HEK293 (cell line): ENCODE measurements around the gene LSS.

Experiments
- CTCF ChIA-PET: fragments of 350-600 bp; formaldehyde crosslinking; extraction: SDS; loops from one replicate; lab custom pipeline; 2021; ENCODE audit warnings: antibody characterized with exemption; lab: Yijun Ruan, JAX
- POLR2A ChIA-PET: fragments of 300-600 bp; formaldehyde crosslinking; extraction: SDS; loops from one replicate; lab custom pipeline; 2020; ENCODE audit warnings: antibody characterized with exemption, inconsistent platforms; lab: Yijun Ruan, JAX
- H3K27ac ChIP-seq: fragments of 200-500 bp; sonication (Bioruptor generic); 2 replicates; pipeline ENCODE4 v1.5.1; 2014; ENCODE audit warnings: low read depth, low read length, control low read depth, inconsistent platforms; ENCODE audit errors: extremely low read depth
- H3K36me3 ChIP-seq, 2 experiments: fragments of 200-500 bp in 1 of 2; sonication (Bioruptor generic) in 1 of 2; 1 replicate in 1 of 2; 2 replicates in 1 of 2; pipeline ENCODE4 v1.5.1; 2014 to 2017; ENCODE audit warnings: inconsistent platforms in 2 of 2, low read length in 2 of 2; ENCODE audit not compliant: control insufficient read depth in 2 of 2, insufficient read depth in 1 of 2
- H3K4me1 ChIP-seq: fragments of 200-500 bp; sonication (Bioruptor generic); 2 replicates; pipeline ENCODE4 v1.5.1; 2014; ENCODE audit warnings: mild to moderate bottlenecking, low read length, inconsistent platforms; ENCODE audit not compliant: control insufficient read depth, insufficient read depth
- H3K4me3 ChIP-seq: 2 replicates; pipeline ENCODE4 v1.5.1; 2011; ENCODE audit warnings: low read depth, mild to moderate bottlenecking, control low read depth, low read length, moderate library complexity
- H3K9me3 ChIP-seq: fragments of 200-500 bp; sonication (Bioruptor generic); 2 replicates; pipeline ENCODE4 v1.5.1; 2014; ENCODE audit warnings: low read depth, low read length, inconsistent platforms; ENCODE audit not compliant: control insufficient read depth, insufficient read depth
- ATF2 ChIP-seq: fragments of 450-650 bp; formaldehyde crosslinking; IDR thresholded peaks from 2 replicates; pipeline ENCODE4 v1.5.1; 2016; ENCODE audit warnings: missing biosample characterization, missing genetic modification characterization, low read depth
- IKZF3 ChIP-seq: fragments of 450-650 bp; IDR thresholded peaks from 2 replicates; pipeline ENCODE4 v1.5.0; 2018; ENCODE audit warnings: missing biosample characterization, mild to moderate bottlenecking, missing genetic modification characterization, moderate library complexity
- KLF16 ChIP-seq: fragments of 450-650 bp; formaldehyde crosslinking; IDR thresholded peaks from 2 replicates; pipeline ENCODE4 v1.5.1; 2017; ENCODE audit warnings: missing biosample characterization, missing genetic modification characterization
- MYNN ChIP-seq: fragments of 450-650 bp; formaldehyde crosslinking; IDR thresholded peaks from 2 replicates; pipeline ENCODE4 v1.5.1; 2016; ENCODE audit warnings: missing biosample characterization, missing genetic modification characterization, borderline replicate concordance
- OSR2 ChIP-seq: fragments of 450-650 bp; formaldehyde crosslinking; IDR thresholded peaks from 2 replicates; pipeline ENCODE4 v1.5.1; 2016; ENCODE audit warnings: missing biosample characterization, missing genetic modification characterization
- RBAK ChIP-seq: fragments of 450-650 bp; formaldehyde crosslinking; IDR thresholded peaks from 2 replicates; pipeline ENCODE4 v1.5.1; 2016; ENCODE audit warnings: missing biosample characterization, missing genetic modification characterization
- SETDB1 ChIP-seq: IDR thresholded peaks from one replicate; pipeline ENCODE4 v1.6.1; 2017; ENCODE audit warnings: mild to moderate bottlenecking, low read length, moderate library complexity, mixed read lengths; ENCODE audit not compliant: insufficient read length
- YY1 ChIP-seq: fragments of 450-650 bp; formaldehyde crosslinking; IDR thresholded peaks from 2 replicates; pipeline ENCODE4 v1.5.1; 2018; ENCODE audit warnings: missing biosample characterization, missing genetic modification characterization
- ZFP69B ChIP-seq: fragments of 450-650 bp; formaldehyde crosslinking; IDR thresholded peaks from 2 replicates; pipeline ENCODE4 v1.5.1; 2016; ENCODE audit warnings: missing biosample characterization, missing genetic modification characterization
- ZNF157 ChIP-seq: fragments of 450-650 bp; formaldehyde crosslinking; IDR thresholded peaks from 2 replicates; pipeline ENCODE4 v1.5.1; 2016; ENCODE audit warnings: missing biosample characterization, missing genetic modification characterization
- ZNF19 ChIP-seq: fragments of 450-650 bp; formaldehyde crosslinking; IDR thresholded peaks from 2 replicates; pipeline ENCODE4; 2016; ENCODE audit warnings: missing biosample characterization, missing genetic modification characterization, low read depth
- ZNF335 ChIP-seq: fragments of 450-650 bp; formaldehyde crosslinking; conservative IDR thresholded peaks from 2 replicates; pipeline ENCODE4 v1.5.1; 2016; ENCODE audit warnings: missing biosample characterization, missing genetic modification characterization
- ZNF341 ChIP-seq: fragments of 450-650 bp; formaldehyde crosslinking; IDR thresholded peaks from 2 replicates; pipeline ENCODE4; 2016; ENCODE audit warnings: low read depth, missing biosample characterization, missing genetic modification characterization
- ZNF394 ChIP-seq: fragments of 450-650 bp; formaldehyde crosslinking; IDR thresholded peaks from 2 replicates; pipeline ENCODE4 v1.5.1; 2016; ENCODE audit warnings: missing biosample characterization, missing genetic modification characterization, mild to moderate bottlenecking, moderate library complexity, borderline replicate concordance
- ZNF398 ChIP-seq: fragments of 450-650 bp; formaldehyde crosslinking; IDR thresholded peaks from 2 replicates; pipeline ENCODE4 v1.5.1; 2017; ENCODE audit warnings: missing biosample characterization, missing genetic modification characterization
- ZNF514 ChIP-seq: fragments of 450-650 bp; formaldehyde crosslinking; IDR thresholded peaks from 2 replicates; pipeline ENCODE4 v1.5.1; 2016; ENCODE audit warnings: missing biosample characterization, missing genetic modification characterization
- ZNF529 ChIP-seq: fragments of 450-650 bp; formaldehyde crosslinking; IDR thresholded peaks from 2 replicates; pipeline ENCODE4 v1.5.1; 2017; ENCODE audit warnings: missing genetic modification characterization, missing biosample characterization; ENCODE audit not compliant: insufficient replicate concordance
- ZNF548 ChIP-seq: fragments of 450-650 bp; formaldehyde crosslinking; IDR thresholded peaks from 2 replicates; pipeline ENCODE4 v1.5.1; 2016; ENCODE audit warnings: missing biosample characterization, missing genetic modification characterization
- ZNF600 ChIP-seq: fragments of 450-650 bp; formaldehyde crosslinking; IDR thresholded peaks from 2 replicates; pipeline ENCODE4 v1.5.1; 2016; ENCODE audit warnings: missing biosample characterization, missing genetic modification characterization
- ZNF610 ChIP-seq: fragments of 450-650 bp; formaldehyde crosslinking; IDR thresholded peaks from 2 replicates; pipeline ENCODE4 v1.5.1; 2016; ENCODE audit warnings: missing biosample characterization, missing genetic modification characterization, borderline replicate concordance
- ZNF639 ChIP-seq: fragments of 450-650 bp; formaldehyde crosslinking; IDR thresholded peaks from 2 replicates; pipeline ENCODE4 v1.5.1; 2016; ENCODE audit warnings: missing biosample characterization, missing genetic modification characterization
- ZNF670 ChIP-seq: fragments of 450-650 bp; formaldehyde crosslinking; IDR thresholded peaks from 2 replicates; pipeline ENCODE4 v1.5.1; 2016; ENCODE audit warnings: missing biosample characterization, missing genetic modification characterization, low read depth
- ZNF837 ChIP-seq: fragments of 450-650 bp; formaldehyde crosslinking; IDR thresholded peaks from 2 replicates; pipeline ENCODE4 v1.5.1; 2016; ENCODE audit warnings: missing biosample characterization, missing genetic modification characterization
- ZSCAN23 ChIP-seq: fragments of 450-650 bp; formaldehyde crosslinking; IDR thresholded peaks from 2 replicates; pipeline ENCODE4 v1.5.1; 2016; ENCODE audit warnings: missing biosample characterization, missing genetic modification characterization

LSS gene

GRCh38 chr21:46220847-46221246 lies 7.7 kb downstream of the LSS start:
- TF ChIP-seq ZNF335 (tag by site-specific recombination): no peak
- TF ChIP-seq OSR2 (tag by site-specific recombination): no peak
- no peak for TF ChIP-seq ZNF157 (tag by site-specific recombination)
- TF ChIP-seq ZNF19: no peak
- no peak for TF ChIP-seq KLF16 (tag by site-specific recombination)
- no peak for TF ChIP-seq ZNF610 (tag by site-specific recombination)
- TF ChIP-seq IKZF3 (tag by site-specific recombination): no peak
- no peak for TF ChIP-seq RBAK (tag by site-specific recombination)
- no peak for TF ChIP-seq ZNF670
- no peak for TF ChIP-seq YY1
- TF ChIP-seq ZNF398 (tag by site-specific recombination): no peak
- TF ChIP-seq ZNF548 (tag by site-specific recombination): no peak
- TF ChIP-seq MYNN (tag by site-specific recombination): no peak
- TF ChIP-seq ZFP69B (tag by site-specific recombination): no peak
- no peak for TF ChIP-seq ZNF341
- TF ChIP-seq ZNF837 (tag by site-specific recombination): no peak
- no peak for TF ChIP-seq ATF2 (tag by site-specific recombination)
- Histone ChIP-seq H3K36me3 (peaks cover 13 to 39% of the 10 kb centered on the region in 2 experiments; a peak in 2 of 3 replicates), H3K4me1 (no peaks in the 10 kb centered on the region), H3K4me3 (no peak overlapping the region), H3K27ac (no peak overlapping the region), H3K9me3 (no peaks in the 10 kb centered on the region)
- ChIA-PET POLR2A (interaction anchor here (0.7 kb wide), 1 partner anchor 1408 kb away, joined by 4 read pairs; no protein-coding TSS in a partner anchor), CTCF (no interaction called here)

- H3K9me3 ChIP-seq: no peaks in the 10 kb centered on the region
- no peak overlapping the region for H3K27ac ChIP-seq
- ChIA-PET POLR2A (interaction anchor here (0.7 kb wide), 1 partner anchor 239 kb away, joined by 3 read pairs; no protein-coding TSS in a partner anchor), CTCF (interaction anchor here (1.4 kb wide), 1 partner anchor 67 kb away, joined by 4 read pairs; no protein-coding TSS in a partner anchor)
- H3K36me3 ChIP-seq: peaks cover 13 to 40% of the 10 kb centered on the region in 2 experiments; a peak in 2 of 3 replicates
- H3K4me1 ChIP-seq: no peaks in the 10 kb centered on the region
- TF ChIP-seq ZSCAN23 (tag by site-specific recombination) (no peak), ZNF514 (tag by site-specific recombination) (no peak), ZNF529 (tag by site-specific recombination) (no peak), ZNF639 (no peak), ZNF600 (tag by site-specific recombination) (0 out of 2 replicates have a peak, but pooled peaks have one; percentile 34), SETDB1 (no peak), ZNF394 (tag by site-specific recombination) (no peak)
- no peak overlapping the region for H3K4me3 ChIP-seq
These were observed 8.2 kb downstream of the LSS start for GRCh38 chr21:46220275-46220810.
